Nucleus accumbens (tissue), 56 donors: ENCODE data around the gene TIMM17A.

Source experiments
- DNase-seq, 56 donors: peaks; one replicate each; lab custom pipeline; 2025; lab: John Stamatoyannopoulos, UW

TIMM17A gene

DNA sequence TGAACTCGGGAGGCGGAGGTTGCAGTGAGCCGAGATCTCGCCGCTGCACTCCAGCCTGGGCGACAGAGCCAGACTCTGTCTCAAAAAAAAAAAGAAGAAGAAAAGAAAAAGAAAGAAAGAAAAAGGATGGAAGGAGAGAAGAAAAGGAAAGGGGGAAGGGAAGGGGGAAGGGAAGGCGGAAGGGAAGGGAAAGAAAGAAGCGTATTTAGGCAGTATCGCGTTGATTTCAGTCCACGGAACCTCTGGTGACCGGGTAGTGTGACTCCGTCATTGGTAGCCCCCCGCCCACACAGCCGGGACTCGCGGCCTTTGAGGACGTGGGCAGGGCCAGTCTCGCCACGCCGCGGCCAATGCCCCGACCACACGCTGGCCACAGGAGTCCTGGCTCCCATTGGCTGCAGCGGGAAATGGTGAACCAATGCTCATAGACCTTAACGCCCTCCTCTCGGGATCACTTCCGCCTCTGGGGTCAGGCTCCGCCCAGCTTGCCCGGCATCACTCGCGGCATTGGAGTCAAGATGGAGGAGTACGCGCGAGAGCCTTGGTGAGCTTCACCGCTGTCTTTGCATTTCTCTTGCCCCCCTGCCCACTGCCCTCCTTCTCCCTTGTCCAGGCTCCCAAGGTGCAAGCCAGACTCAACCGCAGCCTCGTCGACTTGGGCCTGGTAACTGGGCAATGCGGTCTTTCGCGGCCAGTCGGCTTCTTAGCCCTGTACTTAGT is at the start of gene TIMM17A:
Gene TIMM17A (plus strand): TSS at position 495 of the 720 bp plus-strand sequence. CDS start 24 bp downstream, at position 519.
- peak; percentile 62 to 99 (median 95) for DNase-seq

DNA sequence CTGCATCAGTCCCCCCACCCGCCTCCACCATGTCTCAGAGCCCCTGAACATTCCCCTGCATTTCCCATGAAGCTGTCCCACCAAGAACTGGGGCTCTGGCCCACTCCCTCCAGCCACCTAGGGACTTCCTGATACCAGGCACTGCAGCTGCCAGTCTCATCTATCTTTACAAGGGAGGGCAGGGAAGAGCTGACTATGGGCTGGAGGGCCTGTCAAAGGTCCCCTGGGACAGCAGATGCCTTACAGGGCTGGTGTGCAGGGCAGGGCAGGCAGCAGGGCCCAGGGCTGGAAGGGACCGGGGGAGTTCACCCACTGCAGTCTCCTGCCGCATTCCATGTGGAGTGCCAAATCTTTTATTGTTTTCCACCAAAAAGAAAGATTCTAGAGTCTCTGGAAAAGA is 49.0 kb upstream of the TIMM17A start:
- no peak for DNase-seq

DNA sequence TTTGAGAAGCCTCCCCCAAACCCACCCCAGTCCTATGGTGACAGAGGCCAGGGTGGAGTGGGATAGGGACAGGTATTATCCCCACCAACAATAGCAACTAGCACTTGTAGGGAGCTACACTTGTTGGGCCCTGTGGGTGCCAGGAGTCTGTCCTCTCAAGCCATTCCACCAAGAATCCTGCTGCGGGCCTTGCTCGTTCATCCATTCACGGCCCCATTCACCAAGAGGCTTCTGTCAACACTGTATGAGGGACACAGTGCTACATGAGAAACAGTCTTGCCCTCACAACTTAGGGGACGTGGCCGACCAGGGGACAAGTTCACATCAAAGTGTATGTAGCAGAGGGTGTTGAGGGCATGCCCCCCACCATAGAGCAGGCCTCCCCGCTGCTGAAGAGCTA is 47.7 kb upstream of the TIMM17A start:
- no peak for DNase-seq

DNA sequence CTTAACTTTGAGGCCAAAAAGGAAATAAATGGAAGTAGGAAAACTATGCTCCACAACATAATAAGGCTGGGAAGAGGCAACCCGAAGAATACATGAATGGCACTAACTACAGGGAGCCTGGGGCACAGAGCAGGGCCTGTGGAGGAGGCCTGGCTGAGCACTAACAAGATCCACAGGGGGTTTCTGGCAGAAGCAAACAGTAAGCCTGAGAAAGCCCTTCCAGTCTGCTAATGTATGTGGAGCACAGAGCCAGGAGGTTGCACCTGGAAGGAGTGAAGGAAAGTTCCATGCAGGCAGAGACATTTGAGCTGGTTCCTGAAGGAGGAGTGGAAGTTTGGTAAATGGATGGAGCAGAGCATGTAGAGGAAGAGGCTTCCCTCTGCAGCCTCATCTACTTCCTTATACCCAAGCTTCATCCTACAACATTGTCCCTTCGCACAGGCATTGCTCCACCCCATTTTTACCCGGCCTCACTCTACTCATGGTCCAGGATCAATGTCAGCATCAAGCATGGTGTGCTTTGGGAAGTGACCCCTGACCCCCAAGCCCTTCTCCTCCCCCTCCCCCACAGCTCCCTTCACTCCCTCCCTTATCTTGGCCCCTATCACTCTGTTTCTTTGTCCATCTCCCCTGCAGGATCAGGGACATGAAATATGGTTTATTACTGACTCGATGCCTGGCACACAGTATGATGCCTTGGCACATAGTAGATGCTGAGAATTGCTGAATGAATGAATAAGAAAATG is 43.3 kb upstream of the TIMM17A start:
- no peak for DNase-seq

DNA sequence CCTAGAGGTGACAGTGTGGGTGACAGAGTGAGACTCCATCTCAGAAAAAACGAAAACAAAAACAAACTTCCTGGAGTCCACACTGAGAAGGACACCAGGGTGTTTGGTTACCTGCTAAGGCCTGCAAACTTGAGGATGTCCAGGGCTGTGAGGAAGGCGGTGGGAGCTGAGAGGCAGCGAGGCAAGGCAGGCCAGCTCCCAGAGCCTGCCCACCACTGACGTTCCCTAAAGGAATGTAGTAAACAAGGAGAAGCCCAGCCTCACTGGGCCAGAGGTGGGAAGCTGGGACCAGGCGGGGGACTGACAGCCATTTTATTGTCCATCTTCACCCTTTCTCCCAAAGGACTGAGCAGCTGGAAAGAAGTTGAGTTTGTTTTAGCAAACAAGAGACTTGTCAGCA is 42.5 kb upstream of the TIMM17A start:
- DNase-seq: no peak

DNA sequence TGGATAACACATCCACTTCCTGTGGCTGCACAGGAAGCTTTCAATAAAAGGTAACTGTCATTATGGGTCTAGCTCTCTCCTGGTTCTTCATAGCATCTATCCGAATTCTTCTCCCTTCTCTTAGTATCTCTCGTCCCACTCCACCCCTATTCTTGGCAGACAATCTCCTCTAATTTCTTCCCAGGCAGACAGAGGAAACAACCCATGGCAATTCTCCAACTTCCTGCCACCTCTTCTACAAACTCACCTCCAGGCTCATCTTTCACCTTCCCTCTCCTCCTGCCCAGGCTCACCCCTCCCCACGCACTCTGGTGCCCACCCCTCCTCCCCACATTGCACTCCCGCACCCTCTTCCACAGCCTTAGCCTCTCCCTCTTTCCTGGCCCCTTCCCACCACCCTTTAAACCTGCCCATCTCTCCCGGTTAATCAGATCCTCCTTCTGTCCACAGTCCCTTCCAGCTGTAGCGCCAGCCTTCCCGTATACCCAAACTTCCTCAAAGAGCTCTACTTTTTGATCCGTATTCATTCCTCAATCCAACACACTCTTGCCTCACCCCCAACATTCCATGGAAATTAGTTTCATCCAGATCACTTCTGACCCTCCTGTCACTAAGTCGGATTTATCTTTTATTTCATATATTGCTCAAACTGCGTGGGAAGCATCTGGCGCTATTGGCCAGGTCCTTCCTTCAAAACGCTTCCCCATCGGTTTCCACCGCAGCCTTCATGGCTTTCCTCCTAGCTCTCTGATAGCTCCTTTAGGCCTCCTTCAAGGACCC is 40.7 kb upstream of the TIMM17A start:
- no peak for DNase-seq

DNA sequence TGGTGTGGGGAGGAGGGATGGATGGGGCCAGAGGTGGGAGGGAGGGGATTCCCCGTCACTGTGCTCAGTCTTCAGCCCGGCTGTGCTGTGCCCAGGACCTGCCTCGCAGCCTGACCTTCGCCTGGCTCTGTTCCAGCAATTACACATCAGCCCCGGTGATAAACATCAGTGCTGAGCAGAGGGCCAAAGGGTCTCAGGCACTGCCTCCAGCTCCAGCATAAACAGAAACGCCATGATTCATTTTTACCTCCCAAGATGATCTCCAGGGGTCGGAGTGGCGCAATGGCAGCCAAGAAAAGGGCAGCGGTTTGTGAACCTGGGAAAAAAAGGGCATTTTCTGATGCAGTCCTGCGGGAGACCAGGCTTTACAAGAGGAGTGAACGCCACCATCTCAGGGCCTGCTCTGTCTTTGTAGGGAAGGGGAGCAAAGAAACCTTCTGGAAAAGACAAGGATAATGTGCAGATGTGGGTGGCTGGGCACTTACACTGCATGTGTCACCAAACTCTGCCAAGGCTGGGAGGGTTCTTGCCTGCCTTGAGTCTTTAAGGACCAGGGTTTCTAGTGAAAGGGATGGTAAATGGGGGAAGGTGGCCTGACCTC is 38.6 kb upstream of the TIMM17A start:
- DNase-seq: no peak

DNA sequence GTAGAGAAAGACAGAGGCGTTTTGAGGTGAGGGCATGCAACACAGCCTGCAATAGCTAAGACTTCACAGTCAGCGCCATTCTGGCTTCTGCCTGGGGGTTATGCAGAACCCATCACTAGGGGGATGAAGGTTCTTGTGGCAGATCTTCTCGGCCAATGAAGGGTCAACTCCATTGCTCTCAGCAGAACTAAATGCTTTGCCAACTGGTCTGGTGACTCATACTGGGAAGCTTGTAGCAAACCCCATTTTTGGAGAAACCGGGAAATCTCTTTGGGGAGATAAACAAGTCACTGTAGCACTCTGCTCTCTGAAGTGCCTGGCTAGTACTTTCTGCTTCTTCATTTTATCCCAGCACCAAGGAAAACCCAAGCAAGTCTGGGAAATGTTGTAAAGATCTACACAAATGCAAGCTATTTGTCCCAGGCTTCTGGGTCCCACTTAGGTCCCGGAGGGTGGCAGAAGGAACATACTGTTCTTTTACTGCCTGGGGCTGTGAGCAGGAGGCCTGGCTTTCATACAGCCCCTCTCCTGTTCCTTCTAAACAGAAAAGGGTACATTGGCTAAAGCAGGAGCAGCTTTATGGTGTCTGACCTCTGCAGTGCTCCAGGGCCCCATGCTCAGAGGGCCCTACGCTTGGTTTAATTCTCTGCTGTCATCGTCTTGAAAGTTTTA is 37.8 kb upstream of the TIMM17A start:
- DNase-seq: no peak

DNA sequence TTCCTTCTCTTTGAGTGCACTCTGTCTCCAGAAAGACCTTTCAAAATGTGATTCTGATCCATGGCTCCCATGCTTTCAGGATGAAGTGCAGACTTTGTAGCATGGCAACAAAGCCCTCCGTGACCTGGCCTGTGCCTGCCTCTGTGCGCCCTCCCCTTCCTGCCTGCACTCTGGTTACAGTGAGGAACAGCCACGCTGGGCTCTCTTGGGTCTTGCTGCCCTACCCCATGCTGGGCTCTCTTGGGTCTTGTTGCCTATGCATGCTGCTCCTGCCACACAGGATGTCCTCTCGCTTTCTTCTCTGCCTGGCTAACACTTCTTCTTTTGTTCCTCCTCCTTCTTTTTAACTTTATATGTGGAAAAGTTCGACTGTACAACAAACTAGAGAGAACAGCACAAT is 37.0 kb upstream of the TIMM17A start:
- DNase-seq: no peak

DNA sequence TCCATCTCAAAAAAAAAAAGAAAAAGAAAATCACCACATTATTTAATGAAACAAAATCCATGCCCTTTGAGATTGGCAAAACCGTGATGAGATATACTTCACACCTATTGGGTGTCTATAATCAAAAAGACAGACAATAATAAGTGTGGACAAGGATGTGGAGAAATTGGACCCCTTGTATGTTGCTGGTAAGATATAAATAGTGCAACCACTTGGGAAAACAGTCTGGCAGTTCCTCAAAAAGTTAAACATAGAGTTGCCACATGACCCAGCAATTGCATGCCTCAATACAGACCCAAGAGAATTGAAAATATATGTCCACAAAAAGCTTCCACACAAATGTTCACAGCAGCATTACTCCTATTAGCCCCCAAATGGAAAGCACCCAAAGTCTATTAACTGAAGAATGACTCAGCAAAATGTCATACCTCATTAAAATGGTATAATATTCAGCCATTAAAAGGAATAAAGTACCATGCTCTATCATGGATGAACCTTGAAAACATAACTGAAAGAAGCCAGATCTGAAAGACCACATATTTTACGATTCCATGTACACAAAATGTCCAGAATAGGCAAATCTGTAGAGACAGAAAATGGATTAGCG is 33.2 kb upstream of the TIMM17A start:
- DNase-seq: no peak

DNA sequence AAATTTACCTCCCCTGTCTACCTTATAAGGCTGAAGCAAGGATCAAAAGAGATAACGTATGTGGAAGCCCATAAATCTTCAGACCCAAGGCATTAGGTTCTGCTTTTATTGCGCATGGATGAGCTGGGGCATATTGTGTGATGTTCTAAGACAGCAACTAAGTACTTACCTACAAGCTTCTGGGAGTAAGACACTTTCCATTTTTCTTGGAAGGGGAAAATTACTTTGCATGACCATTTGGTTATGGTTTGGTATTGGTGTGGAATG is 30.1 kb upstream of the TIMM17A start:
- DNase-seq: no peak

DNA sequence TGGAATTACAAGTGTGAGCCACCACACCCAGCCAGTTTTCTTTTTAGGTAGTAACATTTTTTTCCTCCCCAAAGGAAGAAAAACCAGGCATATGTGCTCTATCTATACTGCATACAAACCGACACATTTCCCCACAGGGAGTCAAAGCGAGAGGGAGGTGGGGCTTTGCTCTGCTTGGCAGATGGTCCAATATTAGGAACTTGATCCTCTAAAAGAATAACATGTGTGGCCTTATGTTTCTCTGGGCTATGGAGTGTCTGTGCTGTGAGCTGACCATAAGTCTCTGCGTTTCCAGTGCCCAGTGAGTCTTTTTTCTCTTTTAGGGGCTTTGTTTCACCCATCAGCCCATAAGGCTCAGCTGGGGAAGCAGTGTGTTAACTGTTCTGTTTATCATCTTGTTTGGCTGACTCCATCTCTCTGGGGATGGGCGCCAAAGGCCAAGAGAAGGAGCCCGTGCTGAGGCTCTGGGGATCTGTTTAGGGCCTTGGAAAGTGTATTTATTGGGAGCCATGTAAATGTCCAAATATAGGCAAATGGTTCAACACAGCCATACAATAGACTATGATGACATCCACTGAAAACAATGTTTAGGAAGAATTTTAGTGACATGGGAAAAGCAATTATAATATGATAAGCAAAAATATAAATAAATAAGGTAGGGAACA is 29.2 kb upstream of the TIMM17A start:
- DNase-seq: no peak

DNA sequence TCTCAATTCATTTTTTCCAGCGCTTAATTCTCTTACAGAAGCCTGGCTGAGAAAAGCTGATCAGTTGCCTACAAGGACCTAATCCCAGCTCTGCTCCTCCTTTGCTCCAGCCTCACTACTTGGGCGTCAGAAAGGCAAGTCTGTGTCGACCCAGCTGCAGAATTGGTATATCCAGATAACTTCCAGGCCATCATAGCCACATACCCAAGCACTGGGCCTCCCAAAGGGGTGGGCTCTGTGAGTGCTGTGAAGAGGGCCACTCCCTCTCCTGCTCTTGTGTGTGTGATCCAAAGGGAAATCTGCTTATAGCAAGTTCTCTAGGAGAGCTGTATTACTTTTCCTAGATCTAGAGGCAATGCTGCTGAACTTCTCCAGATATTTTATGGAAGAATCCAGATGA is 27.0 kb upstream of the TIMM17A start:
- no peak for DNase-seq

DNA sequence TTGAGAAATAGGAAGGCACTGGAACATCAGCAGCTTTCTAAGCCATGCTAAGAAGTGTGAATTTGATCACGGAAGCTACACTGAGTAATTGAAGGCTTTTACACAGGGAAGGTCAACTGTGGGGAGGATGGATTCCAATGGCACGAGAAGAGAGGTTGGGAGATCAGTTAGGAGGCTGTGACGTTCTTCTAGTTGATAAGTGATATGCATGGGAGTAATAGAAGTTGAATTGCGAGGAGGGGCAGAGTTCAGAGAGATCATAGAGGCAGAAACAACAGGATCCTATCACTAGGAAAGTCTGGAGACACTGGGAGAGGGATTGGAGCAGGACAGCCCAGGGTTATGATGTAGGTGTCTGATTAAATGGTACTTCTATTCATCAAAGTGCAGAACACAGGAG is 25.2 kb upstream of the TIMM17A start:
- DNase-seq: no peak

DNA sequence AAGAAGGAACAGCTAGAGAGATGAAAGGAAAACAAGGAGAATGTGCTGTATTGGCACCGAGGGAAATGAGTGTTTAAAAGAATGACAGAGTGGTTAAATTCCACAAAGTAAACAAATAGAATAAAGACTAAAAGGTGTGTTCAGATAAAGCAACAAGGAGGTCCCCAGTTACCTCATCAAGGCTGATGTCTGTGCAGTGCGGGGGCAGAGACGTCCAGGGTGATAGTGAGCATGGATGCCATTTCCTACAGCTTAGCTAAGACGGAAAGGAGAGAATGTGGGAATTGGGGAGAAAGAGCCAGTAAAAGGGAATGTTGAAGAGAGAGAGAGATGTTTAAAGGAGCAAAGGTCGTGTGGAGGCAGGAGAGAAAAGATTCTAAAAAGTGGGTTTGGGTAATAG is 24.5 kb upstream of the TIMM17A start:
- no peak for DNase-seq

DNA sequence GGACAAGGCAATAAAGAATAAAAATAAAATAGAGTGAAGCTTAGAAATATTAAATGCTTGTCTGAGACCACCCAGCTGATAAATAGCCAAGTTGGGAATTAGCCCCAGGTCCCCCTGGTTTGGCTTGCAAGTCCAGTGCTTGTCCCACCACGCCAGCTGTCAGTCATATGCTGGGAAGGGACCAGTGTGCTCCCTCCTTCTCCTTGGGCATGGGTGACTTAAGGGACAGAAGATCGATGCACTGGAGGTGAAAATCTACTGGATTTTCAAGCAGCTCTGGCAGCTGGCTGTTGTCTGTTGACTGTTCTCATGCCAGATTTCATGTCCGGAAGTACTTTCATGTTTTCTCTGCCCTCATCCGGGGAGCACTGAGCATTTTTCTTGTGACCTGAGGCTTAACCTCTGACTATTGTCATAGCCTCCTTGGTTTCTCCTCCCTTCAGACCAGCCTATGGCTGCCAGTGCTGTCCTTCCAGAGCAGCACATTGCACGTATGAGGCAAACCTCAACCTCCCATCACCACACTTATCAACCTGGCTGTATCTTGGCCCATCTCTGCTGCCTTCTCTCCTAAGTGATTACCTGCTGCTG is 21.4 kb upstream of the TIMM17A start:
- no peak for DNase-seq

DNA sequence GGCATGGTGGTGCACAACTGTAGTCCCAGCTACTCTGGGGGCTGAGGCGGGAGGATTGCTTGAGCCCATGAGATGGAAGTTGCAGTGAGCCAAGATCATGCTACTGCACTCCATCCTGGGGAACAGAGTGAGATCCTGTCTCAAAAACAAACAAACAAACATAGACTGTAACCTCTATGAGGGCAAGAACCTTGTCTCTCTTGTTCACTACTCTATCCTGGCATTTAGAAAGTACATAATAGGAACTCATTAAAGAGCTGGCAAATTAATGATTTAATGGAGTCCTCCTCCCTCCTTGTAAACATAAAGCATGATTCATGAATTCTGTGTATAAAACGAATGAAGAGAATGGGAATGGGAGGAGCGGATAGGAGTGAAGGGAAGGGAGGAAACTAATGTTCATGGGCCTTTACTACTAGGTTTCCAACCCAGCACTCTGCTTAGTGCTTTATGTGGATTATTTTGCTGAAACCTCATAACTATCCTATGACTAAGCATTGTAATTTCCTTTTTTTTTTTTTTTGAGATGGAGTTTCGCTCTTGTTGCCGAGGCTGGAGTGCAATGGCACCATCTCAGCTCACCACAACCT is 17.6 kb upstream of the TIMM17A start:
- DNase-seq: no peak

DNA sequence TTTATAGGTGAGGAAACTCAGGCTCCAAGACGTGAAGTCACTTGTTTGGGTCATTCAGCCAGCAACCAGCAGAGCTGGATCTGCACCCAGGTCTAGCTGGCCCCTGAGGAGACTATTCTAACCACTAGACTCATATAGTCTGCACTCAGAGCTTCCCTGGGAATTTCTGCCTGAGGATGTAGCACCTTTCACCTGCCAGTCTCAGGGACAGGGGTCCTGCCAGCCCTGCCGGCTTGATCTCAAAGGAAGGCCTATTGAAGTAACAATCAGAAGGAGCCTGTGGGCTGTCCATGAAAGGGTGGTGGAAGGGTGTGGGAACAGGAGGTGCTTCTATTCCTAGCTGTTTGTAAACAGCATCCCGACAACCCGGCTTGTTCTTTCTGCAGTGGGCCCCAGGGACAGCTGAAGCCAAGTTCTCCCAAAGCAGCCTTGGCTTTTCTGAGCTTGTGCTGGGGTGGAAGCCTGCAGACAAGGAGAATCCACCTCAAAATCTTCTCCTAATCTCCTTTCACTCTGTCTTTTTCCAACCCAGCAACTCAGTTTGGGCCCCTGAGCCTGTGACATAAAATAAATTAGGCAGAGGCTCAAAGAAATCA is 16.8 kb upstream of the TIMM17A start:
- no peak for DNase-seq

DNA sequence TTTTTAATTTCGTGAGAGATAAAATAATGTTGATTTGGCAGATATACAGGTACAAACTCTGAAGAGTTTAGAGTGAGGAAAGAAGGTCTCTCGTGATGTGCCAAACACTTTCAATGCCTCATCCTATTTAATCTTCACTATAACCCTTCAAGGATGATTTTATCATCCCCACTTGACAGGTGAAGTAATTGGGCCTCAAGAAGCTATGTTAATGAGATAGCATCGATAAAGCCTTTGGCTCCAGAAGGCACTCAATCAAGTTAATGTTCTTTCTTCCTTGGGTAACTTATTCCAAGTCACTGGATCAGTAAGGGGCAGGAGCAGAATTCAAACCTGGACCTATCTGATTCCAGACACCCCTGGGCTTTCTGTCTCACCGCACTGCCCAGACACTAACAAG is 16.2 kb upstream of the TIMM17A start:
- no peak for DNase-seq
